ENCODE results near the gene PRDX2.
"Not testable (repeated sequence)": the region's sequence is repeated elsewhere in the genome, so short reads cannot be mapped to it uniquely, and the experiment has no call there.

PRDX2 gene

DNA sequence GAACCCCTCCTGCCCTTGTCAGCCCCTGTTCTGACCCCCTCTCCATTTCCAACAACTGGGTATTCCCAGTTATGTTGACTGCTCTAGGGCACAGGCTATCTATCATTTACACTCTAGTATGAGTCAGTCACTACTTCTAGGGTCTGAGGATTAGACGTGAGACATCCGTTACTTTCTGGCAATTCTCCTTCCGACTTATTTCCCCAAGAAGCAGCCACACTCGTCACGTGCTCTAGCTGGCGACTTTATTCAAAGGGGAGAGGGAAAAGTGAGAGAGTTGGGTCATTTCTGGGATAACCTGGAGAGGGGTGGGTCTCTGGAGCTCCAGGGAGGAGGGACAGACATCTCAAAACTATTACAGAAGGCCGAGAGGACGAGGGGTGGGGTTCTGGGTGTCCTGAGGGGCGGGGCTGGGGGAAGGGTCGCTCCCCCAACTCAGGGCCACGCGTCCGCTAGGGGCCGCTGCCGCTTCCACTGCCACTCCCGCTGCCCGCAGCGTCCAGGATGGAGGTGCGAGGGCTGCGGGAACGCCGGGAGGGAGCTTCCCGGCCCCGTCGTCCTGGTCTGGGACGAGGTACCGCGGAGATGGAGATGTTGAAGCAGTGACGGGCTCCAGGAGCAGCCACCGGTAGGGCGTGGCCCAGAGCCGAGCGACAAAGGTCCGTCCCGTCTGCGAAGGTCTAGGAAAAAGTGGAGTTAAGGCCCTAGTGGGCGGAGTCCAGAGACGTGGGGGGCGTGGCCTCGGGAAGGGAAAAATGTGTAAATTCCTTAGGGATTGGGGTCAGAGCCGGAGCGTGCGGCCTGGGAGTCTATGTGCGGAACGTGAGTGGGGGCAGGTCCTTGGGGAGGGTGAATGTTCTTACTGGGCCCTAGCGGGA is 23.9 kb upstream of the PRDX2 start:
- peak; percentile 25 for DNase-seq

DNA sequence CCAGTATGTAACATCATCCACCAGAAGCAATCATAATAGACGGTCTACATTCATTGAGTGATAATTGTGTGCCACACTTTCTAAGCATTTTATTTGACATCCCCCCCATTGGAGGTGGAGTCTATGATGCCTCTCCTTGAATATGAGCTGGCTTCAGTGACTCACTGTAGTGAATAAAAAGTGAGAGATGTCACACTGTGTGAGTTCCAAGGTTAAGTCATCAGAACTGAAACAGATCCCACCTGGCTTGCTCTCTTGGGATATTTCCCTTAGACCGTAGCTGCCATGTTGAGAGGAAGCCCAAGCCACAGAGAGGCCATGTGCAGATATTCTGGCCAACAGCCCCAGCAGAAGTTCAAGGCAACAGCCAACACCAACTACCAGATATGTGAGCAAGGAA is 20.2 kb upstream of the PRDX2 start:
- no peak for DNase-seq

GRCh38 chr19:12817810-12818209 is 16.2 kb upstream of the PRDX2 start:
- DNase-seq, result not testable (repeated sequence)

GRCh38 chr19:12817188-12817587 is 15.6 kb upstream of the PRDX2 start:
- DNase-seq, result not testable (repeated sequence)

- DNase-seq, result no peak
These were observed 13.5 kb upstream of the PRDX2 start for GRCh38 chr19:12815088-12815487.

DNA sequence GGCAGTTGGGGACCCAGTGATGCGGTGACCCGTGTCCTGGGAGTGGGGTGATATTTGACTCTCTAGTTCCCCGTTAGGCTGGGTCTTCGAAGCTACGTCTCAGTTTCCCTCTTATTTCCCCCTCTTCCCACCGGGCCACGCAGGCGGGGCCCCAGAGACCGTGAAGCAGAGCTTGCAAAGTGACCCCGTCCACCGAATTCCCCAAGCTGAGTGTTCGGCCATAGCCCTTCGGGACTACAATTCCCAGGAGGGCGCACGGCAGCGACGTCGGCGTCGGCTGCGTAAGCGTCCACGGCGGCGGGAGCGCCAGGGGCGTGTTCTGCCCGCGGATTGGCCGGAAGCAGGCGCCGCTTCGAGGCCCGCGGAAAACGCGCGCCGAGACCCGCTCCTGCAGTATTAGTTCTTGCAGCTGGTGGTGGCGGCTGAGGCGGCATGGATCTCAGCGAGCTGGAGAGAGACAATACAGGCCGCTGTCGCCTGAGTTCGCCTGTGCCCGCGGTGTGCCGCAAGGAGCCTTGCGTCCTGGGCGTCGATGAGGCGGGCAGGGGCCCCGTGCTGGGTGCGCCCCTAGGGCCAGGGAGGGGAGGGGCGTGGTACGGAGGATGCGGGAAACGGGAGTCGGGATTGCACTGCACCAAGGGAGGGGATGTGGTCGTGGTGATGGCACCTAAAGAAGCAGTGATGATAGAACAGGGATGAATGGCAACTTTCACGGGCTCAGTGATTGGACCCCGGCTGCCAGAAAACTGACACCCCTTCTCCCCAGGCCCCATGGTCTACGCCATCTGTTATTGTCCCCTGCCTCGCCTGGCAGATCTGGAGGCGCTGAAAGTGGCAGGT is 4.9 kb upstream of the PRDX2 start, which contains the start of gene RNASEH2A:
RNASEH2A (plus strand) TSS at position 343 of the 840 bp plus-strand sequence; CDS start at position 433, 90 bp downstream.
- peak; percentile 94 for DNase-seq

- DNase-seq, result no peak
These were observed 2.5 kb upstream of the PRDX2 start for GRCh38 chr19:12804051-12804450.

DNA sequence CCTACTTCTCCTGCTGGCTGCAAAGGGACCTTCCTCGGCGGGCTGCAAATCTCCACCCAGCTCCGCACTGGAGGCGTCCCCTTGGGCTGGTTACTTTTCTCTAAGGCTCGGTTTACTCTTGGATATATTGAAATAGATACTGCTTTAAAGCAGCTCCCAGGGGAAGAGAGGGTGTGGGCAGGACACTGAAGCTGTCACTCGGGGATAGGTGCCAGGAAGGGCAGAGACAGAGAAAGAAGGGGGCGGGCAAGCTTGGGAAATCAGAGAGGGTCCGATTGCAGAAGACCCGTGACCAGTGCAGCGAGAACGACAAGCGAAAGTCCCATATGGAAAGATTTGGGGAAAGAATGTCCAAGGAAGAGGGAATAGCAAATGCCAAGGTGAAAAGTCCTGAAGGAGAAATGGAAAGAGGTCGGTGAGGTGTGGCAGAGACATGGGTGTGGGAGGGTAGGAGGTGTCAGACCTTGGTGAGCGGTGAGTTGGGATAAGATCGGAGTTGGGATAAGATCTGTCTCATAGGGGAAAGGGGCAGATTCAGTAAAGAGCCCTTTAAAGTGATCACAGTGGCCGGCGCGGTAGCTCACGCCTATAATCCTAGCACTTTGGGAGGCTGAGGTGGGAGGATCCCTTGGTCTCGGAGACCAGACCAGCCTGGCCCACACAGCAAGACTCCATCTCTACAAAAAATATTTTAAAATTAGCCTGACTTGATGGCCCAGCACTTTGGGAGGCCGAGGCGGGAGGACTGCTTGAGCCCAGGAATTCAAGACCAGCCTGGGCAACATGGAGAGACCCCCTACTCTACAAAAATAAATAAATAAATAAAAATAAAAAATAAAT is 887 bp upstream of the PRDX2 start:
- DNase-seq, result no peak

- DNase-seq, result no peak
These were observed 606 bp downstream of the PRDX2 start for GRCh38 chr19:12800923-12801465.

- DNase-seq, result no peak
These were observed 1.2 kb downstream of the PRDX2 start for GRCh38 chr19:12800466-12800770.

DNA sequence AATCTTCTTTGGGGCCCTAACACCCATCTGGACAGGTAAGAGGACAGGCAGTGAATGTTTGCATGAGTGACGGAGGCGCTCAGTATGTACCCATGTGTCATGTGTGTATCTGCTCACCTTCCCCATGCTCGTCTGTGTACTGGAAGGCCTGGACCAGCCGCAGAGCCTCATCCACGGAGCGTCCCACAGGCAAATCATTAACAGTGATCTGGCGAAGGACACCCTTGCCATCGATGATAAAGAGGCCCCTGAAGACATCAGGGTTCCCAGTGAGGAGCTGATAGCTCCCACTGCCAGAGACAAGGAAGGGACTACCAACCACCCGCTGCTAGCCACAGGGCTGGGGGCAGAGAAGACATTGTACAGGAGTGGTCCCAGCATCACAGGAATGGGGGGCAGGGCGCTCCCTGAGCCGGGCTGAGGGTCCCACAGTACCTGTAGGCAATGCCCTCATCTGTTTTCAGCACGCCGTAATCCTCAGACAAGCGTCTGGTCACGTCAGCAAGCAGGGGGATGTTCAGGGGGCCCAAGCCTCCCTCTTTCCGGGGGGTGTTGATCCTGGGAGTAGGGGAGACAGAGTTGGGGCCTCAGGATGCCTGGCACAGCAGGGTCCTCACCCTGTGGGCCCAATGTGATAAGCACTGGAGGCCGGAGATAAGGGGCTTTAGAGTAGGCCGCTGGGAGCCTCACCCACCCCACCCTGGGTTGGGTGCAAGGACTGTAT is 1.7 kb downstream of the PRDX2 start:
- DNase-seq, result no peak

- DNase-seq, result not testable (repeated sequence)
These were observed 4.0 kb downstream of the PRDX2 start for GRCh38 chr19:12797607-12798006.

DNA sequence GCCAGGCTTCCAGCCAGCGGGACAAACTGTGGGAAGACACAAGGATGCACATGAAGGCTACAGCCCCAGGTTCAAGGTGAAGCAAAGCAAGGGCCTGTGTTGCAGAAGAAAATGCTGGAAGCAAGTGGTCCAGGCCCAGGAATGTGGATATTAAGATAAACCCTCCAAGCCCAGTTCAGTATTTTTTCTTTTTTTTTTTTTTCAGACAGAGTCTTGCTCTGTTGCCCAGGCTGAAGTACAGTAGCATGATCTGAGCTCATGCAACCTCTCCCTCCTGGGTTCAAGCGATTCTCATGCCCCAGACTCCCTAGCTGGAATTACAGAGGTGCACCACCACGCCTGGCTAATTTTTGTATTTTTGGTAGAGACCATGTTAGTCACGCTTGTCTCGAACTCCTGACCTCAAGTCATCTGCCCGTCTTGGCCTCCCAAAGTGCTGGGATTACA is 4.4 kb downstream of the PRDX2 start:
- DNase-seq, result no peak

GRCh38 chr19:12796146-12797071 is 5.2 kb downstream of the PRDX2 start:
- peak; percentile 86 for DNase-seq

DNA sequence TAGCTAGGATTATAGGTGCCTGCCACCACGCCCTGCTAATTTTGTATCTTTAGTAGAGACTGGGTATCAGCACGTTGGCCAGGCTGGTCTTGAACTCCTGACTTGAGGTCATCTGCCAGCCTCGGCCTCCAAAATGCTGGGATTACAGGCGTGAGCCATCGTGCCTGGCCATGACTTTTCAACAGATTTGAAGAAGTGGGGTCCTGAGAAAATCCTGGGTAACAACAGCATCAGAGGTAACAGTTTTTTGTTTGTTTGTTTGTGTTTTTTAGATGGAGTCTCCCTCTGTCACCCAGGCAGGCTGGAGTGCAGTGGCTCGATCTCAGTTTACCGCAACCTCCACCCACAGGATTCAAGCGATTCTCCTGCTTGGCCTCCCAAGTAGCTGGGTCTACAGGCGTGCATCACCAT is 6.6 kb downstream of the PRDX2 start:
- DNase-seq, result peak; percentile 30

DNA sequence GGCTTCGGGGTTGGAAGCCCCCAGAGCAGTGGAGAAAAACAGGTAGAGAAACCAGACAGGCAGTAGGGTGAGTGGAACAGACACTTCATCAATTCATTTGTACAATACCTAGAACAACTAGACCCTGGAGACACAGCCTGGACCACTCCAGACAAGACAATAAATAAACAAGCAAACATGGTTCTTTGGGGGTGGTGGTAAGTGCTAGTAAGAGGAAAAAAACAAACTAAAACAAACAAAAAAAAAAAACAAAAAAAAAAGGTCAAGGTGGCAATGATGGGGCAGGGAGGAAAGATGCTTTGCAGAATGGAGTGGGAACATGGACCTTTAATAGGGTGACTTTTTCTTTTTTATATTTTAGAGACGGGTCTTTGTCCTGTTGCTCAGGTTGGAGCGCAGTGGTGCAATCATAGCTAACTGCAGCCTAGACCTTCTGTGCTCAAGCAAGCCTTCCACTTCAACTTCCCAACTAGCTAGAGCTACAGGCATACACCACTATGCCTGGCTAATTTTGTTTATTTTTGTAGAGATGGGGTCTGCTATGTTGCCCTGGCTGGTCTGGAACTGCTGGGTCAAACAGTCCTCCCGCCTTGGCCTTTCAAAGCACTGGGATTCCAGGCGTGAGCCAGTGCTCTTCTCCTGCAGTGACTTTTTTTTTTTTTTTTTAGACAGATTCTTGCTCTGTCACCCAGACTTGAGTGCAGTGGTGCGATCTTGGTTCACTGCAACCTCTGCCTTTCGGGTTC is 7.2 kb downstream of the PRDX2 start:
- DNase-seq, result peak; percentile 40

- peak; percentile 98 for DNase-seq
These were observed 8.1 kb downstream of the PRDX2 start for GRCh38 chr19:12793290-12794195.

- no peak for DNase-seq
These were observed 8.7 kb downstream of the PRDX2 start for GRCh38 chr19:12792853-12793289.

All from suppressor macrophage treated with lipopolysaccharide for 4 hours (primary cell).